Cerebellar cortex (tissue), 1 donor: Measurements from ENCODE around the gene ZNF423.

ENCODE experiments used
- DNase-seq: peaks from one replicate; pipeline ENCODE4 v3.0.0-alpha.2; 2015; ENCODE audit warnings: low spot score

The ZNF423 gene

DNA sequence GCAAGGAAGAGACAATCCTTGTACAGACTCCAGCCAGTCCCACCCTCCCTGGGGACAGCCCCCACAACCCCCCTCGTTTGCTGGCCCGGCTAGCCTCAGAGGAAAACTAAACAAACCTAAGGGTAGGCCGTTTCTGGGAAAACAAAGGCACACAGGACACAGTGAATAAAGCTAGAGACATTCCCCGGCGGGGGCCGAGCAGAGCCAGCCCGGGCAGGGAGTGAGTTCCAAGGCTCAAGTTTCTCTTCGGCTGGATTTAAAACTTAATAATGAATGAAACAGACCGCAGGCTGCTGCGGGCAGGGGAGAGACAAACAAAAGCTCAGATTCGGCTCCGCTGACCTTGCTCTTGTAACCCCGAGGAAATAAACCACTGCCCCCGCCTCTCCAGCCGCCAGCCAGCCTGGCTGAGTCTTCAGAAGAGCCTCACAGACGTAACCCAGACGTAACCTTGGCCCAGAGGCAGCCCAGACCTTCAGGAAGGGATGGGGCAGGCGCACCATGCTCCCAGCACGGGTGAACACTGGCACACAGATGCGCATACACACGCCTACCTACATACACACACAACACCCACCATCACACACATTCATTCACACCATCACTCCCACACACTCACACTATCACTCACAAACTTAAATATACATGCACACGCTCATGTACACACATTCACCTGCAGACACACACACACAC, 216.0 kb downstream of the ZNF423 start:
- DNase-seq = no peak

DNA sequence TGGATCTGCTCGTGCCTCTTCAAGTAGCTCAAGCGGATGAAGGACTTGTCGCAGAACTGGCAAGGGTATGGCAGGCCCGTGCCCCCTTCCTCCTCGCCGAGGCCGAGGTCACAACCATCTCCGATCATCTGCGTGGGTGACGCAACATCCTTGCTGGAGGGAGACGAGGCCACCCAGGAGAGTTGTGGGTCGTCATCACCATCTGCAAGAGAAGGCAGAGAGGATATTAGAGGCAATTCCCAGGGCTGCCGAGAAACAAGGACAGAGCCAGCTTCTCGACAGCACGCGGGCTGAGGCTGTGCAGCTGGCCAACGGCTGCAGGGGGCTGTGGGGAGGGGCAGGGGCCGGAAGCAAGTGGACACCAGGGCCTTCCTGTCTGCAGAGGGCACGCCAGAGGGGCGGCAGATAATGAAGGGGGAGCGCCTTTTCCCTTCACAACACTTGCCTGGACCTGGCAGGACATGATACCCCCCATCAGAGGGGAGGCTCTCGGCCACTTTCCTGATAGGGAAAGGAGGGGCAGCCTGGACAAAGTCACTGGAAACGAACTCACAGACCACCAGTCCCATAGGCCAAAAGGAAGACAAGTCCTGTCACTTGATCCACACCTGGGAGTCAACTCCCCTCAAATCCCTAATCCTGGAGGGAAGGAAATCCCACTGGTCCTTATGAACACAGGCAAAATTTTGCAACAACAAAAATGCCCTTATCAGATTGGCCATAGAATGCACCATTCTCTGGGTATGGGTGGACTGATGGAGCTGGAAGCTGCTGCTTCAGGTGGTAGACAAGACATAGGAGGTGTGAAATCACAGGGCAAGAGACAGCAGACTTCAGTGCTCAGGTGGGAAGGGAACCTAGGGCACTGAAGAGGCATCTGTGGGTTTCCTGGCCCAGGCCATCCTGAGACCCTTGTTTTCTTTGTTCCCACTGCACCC, 217.0 kb downstream of the ZNF423 start:
- DNase-seq = no peak

DNA sequence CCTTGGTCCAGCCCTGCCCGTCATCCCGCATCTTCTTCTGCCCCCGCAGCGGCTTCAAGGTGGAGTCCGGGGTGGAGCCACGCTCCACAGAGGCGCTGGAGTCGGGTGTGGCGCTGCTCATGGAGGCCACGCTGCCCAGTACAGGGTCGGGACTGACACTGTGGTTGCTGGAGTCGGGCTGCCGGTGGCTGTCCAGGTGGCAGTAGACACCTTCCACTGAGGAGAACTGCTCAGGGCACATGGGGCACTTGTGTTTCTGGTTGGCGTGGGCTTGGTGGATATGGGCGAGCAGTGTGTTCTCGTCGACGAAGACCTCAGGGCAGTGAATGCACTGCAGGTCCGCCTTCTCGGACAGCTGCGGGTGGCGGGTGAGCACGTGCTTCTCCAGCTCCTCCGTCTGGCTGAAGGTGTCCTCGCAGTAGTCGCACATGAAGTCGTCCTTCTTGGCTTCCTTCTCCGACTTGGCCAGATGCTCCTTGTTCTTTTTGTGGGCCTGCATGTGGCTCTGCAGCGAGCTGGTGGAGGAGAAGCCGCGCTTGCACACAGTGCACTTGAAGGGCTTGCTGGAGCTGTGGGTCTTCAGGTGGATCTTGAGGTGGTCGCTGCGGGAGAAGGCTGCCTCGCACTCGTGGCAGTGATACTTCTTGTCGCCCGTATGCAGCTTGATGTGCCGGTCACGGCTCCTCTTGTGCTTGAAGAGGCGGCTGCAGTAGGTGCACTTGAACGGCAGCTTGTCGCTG, 217.8 kb downstream of the ZNF423 start:
- no peak for DNase-seq

DNA sequence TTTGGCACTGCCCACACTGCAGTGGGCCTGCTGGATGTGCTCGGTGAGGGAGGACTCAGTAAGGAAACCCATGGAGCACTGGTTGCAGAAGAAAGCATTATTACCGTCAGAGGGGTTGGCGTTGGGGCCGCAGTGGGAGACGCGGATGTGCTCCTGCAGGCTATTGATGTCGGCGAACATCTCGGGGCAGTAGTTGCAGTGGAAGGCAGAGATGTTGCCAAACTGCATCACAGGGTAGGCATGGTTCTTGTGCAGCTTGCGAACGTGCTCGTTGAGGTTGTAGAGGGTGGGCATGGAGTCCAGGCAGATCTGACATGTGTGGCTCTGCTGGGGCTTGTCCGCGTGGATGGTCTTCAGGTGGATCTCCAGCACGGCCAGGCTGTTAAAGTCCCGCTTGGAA, 218.4 kb downstream of the ZNF423 start:
- DNase-seq = no peak

DNA sequence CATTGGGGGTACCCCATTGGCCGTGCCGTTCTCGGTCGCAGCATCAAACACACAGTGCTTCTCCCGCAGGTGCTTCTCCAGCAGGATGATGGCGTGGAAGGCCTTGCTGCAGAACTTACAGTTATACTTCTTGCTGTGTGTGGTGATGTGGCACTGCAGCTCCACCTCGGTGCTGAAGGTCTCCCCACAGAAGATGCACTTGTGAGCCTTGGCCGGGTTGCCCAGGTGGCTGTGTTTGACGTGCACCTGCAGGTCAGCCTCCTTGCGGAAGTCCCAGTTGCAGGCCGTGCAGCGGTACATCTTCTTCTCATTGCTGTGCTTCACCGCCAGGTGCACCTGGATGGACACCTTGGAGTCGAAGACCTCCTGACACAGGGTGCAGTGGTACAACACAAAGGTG, 219.3 kb downstream of the ZNF423 start:
- DNase-seq = no peak

DNA sequence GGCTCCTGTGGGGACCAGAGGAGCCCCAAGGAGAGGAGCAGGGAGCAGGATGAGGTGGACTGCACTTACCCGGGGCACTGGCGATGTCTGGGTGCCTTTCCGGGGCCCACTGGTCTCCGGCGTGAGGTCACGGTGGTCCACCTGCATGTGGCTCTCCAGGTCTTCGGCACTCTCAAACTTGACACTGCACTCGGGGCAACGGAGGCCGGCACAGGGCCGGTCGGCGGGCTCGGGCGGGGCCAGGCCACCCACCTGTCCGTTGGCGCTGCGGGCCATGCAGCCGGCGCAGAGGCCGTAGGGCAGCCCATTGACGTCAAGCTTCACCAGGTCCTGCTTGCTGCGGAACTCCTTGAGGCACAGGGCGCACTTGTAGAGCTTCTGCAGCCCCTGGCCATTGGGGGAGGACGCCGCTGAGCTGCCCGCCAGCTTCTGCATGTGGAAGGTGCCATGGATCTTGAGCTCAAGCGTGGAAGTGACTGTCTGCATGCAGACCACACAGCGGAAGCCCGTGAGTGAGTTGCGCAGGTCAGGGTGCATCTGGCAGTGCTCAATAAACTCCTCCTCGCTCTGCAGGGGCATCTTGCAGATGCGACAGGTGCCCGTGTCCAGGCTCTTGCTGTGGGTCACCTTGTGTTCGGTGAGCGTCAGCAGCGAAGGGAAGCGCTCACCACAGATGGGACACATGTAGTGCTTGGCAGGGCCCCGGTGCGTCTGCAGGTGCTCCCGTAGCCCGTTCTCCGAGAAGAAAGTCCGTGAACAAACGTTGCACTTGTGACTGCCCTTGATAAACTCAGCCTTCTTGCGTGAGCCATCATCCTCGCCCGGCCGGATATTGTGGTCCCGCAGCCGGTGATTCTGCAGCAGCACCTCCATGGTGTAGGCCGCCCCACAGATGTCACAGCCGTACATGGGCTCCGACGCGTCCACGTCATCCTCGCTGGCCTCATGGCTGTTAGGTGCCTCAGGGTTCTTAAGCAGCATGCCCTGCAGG, 220.0 kb downstream of the ZNF423 start:
- DNase-seq = no peak

DNA sequence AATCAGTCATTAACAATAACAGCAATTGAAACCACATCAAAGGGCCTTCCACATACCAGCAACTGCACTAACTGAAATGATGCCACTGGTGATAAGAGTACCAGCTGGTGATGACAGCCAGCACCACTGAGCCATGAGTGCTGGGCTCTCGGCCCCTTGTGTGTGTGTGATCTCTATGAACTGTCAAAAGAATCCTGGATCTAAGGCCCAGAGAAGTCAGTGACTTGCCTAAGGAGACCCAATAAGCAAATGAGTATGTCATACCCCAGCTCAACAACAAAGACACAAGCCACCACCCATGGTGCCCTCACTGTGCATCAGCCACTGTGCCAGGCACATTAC, 220.9 kb downstream of the ZNF423 start:
- DNase-seq = no peak

DNA sequence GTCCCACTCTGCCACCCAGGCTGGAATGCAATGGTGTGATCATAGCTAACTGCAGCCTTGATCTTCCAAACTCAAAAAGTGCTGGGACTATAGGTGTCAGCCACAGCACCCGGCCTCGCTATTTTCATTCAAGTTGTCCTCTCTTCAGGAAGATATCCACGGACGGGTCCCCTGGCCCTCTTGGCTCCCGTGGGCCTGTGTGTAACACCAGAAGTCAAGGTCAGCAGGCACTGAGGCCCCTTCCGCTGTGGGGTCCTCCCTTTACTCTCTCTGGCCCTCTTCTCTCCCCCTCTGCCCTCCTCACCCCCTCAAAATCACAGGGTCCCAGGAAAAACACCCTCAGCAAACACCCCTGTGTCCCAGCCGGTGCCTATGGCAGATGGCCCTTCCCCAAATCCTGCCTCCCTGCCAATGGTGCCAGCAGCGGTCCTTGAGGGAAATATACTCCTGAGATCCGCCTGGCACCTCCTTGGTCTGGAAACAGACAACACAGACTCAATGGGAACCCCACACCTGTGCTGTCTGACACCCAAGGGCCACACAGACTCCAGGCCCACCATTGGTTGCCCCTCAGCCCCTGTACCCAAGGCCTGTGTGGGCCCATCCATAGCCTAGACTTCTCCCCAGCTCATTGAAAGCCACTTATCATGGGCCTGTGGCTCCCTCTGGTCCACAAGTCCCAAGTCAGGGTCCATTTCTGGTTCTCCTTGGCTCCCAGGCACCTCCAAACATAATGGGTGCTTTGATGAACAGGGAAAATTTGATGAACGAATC, 221.5 kb downstream of the ZNF423 start:
- DNase-seq = no peak

DNA sequence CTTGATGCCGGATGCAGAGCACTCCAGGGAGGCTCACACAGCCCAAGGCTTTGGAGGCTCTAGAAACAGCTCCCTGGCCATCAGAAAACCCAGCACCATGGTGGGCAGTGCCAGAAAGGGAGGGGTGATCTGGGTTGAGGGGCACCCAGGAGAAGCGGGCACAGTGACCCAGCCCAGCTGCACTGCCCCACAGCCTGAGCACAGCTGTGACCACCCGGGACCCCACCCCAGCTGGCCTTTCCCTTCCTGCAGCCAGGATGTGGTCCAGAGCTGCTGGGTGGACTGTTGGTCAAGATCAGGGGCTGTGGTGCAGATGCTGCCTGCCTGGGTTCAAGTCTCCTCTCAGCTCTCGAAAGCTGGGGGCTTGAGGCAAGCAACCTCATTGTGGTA, 223.1 kb downstream of the ZNF423 start:
- no peak for DNase-seq

DNA sequence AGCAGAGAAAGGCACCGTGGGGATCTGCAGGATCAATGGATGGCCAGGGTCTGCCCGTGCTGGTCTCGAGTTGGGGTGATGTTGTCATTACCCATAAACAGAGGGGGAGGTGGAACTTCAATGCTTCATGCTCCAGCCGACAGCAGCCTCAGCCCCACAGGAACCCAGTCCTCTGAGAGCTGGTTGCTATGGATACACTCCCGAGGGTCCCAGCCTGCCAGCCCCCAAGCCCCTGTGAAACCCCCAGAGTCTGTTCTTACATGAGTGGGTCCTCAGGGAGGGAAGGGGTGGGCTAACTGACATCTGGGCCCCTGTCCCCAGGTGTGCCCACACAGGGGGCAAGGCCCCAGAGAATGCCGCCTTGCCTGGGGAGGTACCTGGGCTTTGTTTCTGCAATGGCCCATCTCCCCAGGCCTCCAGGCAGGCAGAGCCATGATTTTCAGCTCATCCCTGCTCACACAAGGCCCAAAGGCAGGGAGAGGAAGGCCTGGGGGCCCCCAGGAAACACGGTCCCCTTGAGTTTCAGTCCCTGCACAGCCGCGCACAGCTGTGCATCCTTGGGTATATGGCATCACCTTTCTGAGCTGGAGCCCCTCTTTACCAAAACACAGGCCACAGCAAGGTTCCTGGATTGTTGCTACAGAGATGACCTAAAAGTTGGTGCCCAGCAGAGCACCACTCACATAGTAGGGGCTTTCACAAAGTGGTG, 223.7 kb downstream of the ZNF423 start:
- DNase-seq = no peak

DNA sequence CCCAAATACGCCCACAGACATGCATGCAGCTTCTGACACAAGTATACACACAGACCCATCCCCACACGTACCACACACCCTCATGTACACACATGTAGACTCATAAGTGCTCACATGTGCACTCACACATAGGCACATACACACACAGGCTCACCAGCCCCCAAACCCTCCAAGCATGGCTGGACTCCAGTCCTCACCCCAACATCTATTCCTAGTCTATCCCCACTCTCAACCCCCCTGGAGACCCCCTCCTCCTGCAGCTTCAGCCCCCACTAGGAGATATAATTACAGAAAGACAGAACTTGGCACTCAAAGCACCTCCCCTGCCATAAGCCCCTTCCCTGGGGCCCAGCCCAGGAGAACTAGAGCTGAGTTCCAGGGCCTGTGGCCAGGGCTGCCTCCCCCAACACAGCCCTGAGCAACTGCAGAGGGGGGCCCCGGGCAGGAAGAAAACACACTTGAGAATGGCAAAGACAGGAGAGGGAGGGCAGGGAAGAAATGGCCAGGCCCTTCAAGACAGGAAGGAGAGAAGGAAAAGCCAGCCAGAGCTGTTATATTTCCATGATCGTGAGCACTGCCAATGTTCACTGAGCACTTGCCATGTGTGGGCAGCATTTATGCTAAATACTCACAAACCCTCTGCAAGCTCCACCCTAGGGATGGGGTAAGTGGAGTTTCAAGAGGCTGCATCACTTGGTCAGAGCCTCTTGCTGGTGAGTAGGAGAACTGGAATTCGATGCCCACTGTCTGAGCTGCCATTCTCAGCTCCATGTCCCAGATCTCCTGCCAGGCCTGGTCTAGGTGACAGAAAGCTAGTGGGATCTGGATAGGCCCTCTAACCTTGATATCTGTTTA, 224.5 kb downstream of the ZNF423 start:
- no peak for DNase-seq

DNA sequence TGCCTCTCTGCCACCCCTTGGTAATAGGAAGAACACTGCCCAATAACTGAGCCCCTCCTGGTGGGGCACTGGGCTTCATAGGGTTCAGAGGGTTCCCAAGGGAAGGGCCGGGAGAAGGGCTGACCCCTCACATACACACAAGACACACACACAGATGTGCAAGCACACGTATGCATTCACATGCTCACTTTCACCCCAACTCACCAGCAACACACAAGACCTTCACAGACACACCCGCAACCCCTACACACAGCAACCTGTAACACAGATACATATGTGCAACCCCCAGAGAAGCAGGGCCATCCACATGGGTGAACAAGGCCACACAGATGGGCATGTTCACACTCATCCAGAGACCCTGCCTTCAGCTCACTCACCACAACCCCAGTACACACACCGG, 225.1 kb downstream of the ZNF423 start:
- no peak for DNase-seq

DNA sequence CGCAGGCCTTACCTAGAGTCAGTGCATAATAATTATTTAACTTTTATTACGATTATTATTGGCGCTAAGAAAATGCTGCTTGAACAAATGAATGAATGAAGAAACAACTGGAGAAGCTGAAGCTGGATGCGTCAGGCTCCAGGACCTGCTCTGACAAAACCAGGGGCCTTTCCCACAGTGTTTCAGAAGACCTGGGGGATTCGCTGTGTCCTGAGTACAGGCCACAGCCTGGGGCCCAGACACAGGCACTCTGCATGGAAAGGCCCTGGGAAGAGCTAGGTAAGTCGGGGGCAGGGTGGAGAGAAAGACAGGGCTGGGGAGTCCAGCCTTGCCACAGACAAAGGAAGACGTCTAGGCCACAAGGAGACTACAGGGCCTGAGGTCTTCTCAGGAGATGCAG, 226.1 kb downstream of the ZNF423 start:
- no peak for DNase-seq

DNA sequence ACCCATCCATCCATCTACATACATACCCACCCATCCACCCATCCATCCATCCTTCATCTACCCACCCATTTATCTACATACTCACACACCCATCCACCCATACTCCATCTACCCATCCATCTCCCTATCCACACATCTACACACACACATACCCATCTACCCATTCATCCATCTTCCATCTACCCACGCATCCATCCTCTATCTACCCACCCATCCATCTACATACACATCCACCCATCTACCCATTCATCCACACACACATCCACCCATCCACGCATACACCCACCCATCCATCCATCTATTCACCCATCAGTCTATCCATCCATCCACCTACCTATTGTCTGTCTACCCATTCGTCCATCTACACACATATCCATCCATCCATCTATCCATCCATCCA, 227.8 kb downstream of the ZNF423 start:
- DNase-seq = no peak

DNA sequence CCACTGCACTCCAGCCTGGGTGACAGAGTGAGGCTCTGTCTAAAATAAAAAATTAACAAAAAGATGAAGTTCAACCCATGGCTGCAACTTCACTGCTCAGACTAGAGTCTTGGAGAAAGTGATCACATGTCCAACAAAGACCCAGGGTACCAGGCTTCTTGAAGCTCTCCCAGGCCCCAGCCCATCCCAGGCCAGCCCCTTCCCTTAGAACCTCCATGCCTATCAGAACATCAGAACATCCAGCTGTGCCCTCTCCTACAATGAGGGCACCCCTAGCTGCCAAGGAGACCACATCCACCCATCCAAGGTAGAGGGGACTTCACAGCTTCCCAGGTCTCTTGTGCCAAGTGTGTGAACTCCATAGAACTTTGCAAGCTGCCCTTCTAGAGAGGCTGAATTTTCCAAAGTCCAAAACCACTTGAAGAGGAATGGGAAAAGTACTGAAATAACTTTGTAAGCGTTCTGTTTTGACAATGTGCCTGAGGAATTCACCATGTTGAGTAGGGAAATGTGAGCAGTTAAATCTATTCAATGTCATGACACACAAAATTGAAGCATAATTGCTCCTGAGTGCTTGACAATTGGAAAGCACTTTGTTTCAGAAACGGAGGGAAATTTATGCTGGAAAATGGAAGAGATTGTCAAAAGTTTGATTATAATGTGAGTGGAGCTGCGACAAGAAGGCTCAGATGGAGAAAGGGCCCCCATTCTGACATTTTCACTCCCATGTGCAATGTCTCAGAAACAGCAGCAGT, 230.4 kb downstream of the ZNF423 start:
- no peak for DNase-seq

DNA sequence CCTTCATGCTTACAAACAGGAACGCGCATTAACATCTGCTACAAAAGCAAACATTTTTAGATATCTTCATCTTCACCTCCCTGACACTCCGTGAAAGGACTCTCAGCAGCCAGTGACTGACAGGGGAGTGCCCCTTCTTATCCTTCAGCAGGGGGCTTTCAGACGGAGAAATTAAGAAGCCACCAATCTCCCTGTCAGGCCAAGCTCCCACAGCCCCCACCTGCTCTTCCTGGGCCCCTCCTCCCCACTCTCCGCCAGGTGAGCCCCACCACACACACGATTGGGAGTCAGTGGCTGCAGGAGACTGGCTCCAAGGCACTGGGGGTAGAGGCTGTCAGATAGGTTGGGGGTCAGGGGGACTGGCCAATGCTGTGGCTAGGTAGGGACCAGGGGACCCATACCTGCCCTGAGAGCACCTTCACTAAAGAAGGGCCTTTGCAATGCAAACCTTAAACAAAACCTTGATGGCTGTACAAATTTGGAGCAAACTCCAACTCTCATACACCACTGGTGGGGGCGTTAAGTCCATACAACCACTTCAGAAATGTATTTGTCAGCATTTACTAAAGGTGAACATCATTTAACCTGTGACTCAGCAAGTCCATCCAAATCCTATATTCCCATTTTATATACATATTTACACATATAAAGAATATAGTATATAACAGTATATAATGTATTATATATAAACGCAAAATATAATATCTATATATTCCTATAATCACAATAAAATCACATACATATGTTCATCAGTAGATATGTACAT, 232.2 kb downstream of the ZNF423 start:
- DNase-seq = no peak
